Prostate gland (tissue), 2 donors: ENCODE measurements around the gene NOP56. TPM values are rescaled to one million over a fixed set of nuclear protein-coding genes. Genes with fewer than 3 reads are reported as not detected.

ENCODE experiments used
- DNase-seq: peaks from one replicate; pipeline ENCODE4 v3.0.0-alpha.2; 2019; ENCODE audit warnings: low spot score
- H3K27ac ChIP-seq, 2 donors: fragments of 200-600 bp; sonication (generic); 2 replicates each; pipeline ENCODE4 v1.5.1; 2017 to 2019
- H3K27me3 ChIP-seq: fragments of 200-600 bp; sonication (generic); replicated peaks from 2 replicates; pipeline ENCODE4 v1.5.1; 2019; ENCODE audit not compliant: insufficient read depth
- H3K36me3 ChIP-seq, 2 donors: fragments of 200-600 bp; sonication (generic); 1 replicate in 1 of 2; 2 replicates in 1 of 2; pipeline versions ENCODE4 v1.5.1 to v1.8.1; 2017 to 2019
- H3K4me1 ChIP-seq: fragments of 200-600 bp; sonication (generic); replicated peaks from 2 replicates; pipeline ENCODE4 v1.5.1; 2019
- H3K4me3 ChIP-seq, 2 donors: fragments of 200-600 bp; sonication (generic); 2 replicates each; pipeline ENCODE4 v1.5.1; 2017 to 2019
- H3K9me3 ChIP-seq: fragments of 200-600 bp; sonication (generic); 2 replicates; pipeline ENCODE4 v1.5.1; 2017
- POLR2A ChIP-seq: fragments of 450-650 bp; IDR thresholded peaks from one replicate; pipeline ENCODE4 v1.6.1; 2016; ENCODE audit warnings: antibody characterized with exemption, mild to moderate bottlenecking
- POLR2AphosphoS5 ChIP-seq: sonication (generic); formaldehyde crosslinking; IDR thresholded peaks from one replicate; pipeline ENCODE4 v1.6.1; 2017; ENCODE audit warnings: antibody characterized with exemption
- WGBS: methylation state at CpG from one replicate; pipeline ENCODE4 v1.1.5; 2018; 5-methylcytosine and 5-hydroxymethylcytosine counted together
- intact Hi-C: fragments of 100-400 bp; cut with DNase I; formaldehyde crosslinking; loops from one replicate; pipeline ENCODE4 v1.14.2; 2022
- total RNA-seq, 2 donors: library from RNA; depleted of rRNA; stranded (reverse); fragments of >200 nt; gene quantifications; one replicate each; pipeline ENCODE4 v1.1.0, GENCODE V29; 2016
- TF ChIP-seq, protein P1 (sequence below), 4 experiments: fragments of 200-600 bp in 2 of 4; fragments of 450-650 bp in 2 of 4; sonication (generic) in 2 of 4; IDR thresholded peaks; 1 replicate in 3 of 4; 2 replicates in 1 of 4; pipeline ENCODE4 v1.5.1; 2016 to 2019; ENCODE audit warnings: antibody characterized with exemption in 4 of 4, mild to moderate bottlenecking in 2 of 4, moderate library complexity in 2 of 4

The NOP56 gene
- total RNA-seq, 2 donors from 2014 or later: 50.8 to 108 TPM

GRCh38 chr20:2606507-2607006, 45.9 kb upstream of the NOP56 start:
- intact Hi-C loops: no loop called here
- H3K4me3 ChIP-seq: no peak overlapping the region
- no peak for DNase-seq
- no peaks in the 10 kb centered on the region for H3K9me3 ChIP-seq
- H3K27me3 ChIP-seq: no peaks in the 10 kb centered on the region
- no peaks in the 10 kb centered on the region for H3K4me1 ChIP-seq
- no peaks in the 10 kb centered on the region for H3K36me3 ChIP-seq
- no peak overlapping the region for H3K27ac ChIP-seq
- 95% methylated on average over 1 of the region's 1 CpG for WGBS
- no peak for TF ChIP-seq POLR2A
- TF ChIP-seq, protein P1, sequence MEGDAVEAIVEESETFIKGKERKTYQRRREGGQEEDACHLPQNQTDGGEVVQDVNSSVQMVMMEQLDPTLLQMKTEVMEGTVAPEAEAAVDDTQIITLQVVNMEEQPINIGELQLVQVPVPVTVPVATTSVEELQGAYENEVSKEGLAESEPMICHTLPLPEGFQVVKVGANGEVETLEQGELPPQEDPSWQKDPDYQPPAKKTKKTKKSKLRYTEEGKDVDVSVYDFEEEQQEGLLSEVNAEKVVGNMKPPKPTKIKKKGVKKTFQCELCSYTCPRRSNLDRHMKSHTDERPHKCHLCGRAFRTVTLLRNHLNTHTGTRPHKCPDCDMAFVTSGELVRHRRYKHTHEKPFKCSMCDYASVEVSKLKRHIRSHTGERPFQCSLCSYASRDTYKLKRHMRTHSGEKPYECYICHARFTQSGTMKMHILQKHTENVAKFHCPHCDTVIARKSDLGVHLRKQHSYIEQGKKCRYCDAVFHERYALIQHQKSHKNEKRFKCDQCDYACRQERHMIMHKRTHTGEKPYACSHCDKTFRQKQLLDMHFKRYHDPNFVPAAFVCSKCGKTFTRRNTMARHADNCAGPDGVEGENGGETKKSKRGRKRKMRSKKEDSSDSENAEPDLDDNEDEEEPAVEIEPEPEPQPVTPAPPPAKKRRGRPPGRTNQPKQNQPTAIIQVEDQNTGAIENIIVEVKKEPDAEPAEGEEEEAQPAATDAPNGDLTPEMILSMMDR (IDR thresholded peaks at IDR 0.05): no peak
- TF ChIP-seq POLR2AphosphoS5: no peak

- 84% methylated on average over 6 of the region's 6 CpGs for WGBS
- no peaks in the 10 kb centered on the region for H3K4me1 ChIP-seq
- no peak overlapping the region for H3K27ac ChIP-seq
- TF ChIP-seq POLR2AphosphoS5 (no peak), POLR2A (no peak)
- TF ChIP-seq, protein P1 (IDR thresholded peaks at IDR 0.05): no peak
- no peak overlapping the region for H3K4me3 ChIP-seq
- H3K27me3 ChIP-seq: no peaks in the 10 kb centered on the region
- no peaks in the 10 kb centered on the region for H3K9me3 ChIP-seq
- no peaks in the 10 kb centered on the region for H3K36me3 ChIP-seq
- DNase-seq: no peak
- intact Hi-C loops: no loop called here
Measured at GRCh38 chr20:2610326-2610725, 42.1 kb upstream of the NOP56 start.

GRCh38 chr20:2610941-2611720, 41.3 kb upstream of the NOP56 start:
- no peaks in the 10 kb centered on the region for H3K4me1 ChIP-seq
- no peaks in the 10 kb centered on the region for H3K36me3 ChIP-seq
- H3K4me3 ChIP-seq: no peak overlapping the region
- H3K27ac ChIP-seq: no peak overlapping the region
- intact Hi-C loops: no loop called here
- WGBS: 70% methylated on average over 6 of the region's 6 CpGs
- no peak for DNase-seq
- TF ChIP-seq, protein P1 (IDR thresholded peaks at IDR 0.05): no peak
- TF ChIP-seq POLR2AphosphoS5 (no peak), POLR2A (no peak)
- no peaks in the 10 kb centered on the region for H3K27me3 ChIP-seq
- H3K9me3 ChIP-seq: no peaks in the 10 kb centered on the region

- 95% methylated on average over 3 of the region's 3 CpGs for WGBS
- Histone ChIP-seq H3K27me3 (no peaks in the 10 kb centered on the region), H3K4me3 (no peak overlapping the region), H3K36me3 (no peaks in the 10 kb centered on the region), H3K9me3 (no peaks in the 10 kb centered on the region), H3K27ac (no peak overlapping the region), H3K4me1 (no peaks in the 10 kb centered on the region)
- DNase-seq: no peak
- TF ChIP-seq, protein P1 (IDR thresholded peaks at IDR 0.05): no peak
- no peak for TF ChIP-seq POLR2A
- TF ChIP-seq POLR2AphosphoS5: no peak
- intact Hi-C loops: no loop called here
Measured at GRCh38 chr20:2612073-2612472, 40.4 kb upstream of the NOP56 start.

DNA sequence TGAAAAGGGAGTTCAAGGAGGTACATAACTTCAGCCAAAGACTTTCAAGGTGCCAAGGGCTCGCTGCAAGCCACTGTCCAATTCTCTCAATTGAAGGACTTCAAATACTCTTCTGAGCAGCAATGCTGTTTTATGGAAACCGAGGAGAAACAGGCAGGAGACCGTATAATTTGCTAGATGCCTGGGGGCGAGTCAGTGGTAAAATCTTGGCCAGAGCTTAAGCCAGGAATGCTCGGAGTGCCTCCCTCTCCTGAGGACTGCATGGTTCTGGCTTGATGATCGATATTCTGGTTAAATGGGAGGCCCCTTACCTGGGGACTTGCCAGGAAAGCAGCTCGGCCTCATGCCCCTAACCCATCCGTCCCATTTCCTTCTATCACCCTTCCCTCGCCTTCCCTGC, 35.8 kb upstream of the NOP56 start:
- Histone ChIP-seq H3K4me1 (no peaks in the 10 kb centered on the region), H3K9me3 (no peaks in the 10 kb centered on the region), H3K36me3 (no peaks in the 10 kb centered on the region), H3K27me3 (peaks cover 2% of the 10 kb centered on the region), H3K27ac (no peak overlapping the region), H3K4me3 (no peak overlapping the region)
- intact Hi-C loops: no loop called here
- no peak for DNase-seq
- no peak for TF ChIP-seq POLR2A
- TF ChIP-seq POLR2AphosphoS5: no peak
- TF ChIP-seq, protein P1 (IDR thresholded peaks at IDR 0.05): no peak
- WGBS: 57% methylated on average over 9 of the region's 9 CpGs
